ENCODE results near the gene TAS1R1. TPM values are rescaled to one million over a fixed set of nuclear protein-coding genes. Genes with fewer than 3 reads are reported as not detected.
A peak's percentile ranks its signal among the peaks of the same experiment; 100 is the strongest.

Gene TAS1R1
- total and polyA plus RNA-seq, 9 of the 15 experiments (the other 6 are each of a cell fraction or from before 2014, with no cell fraction given), result 0.06 TPM; not detected in 8

- Histone ChIP-seq H4K20me1 (replicated peaks; ENCODE audit: control insufficient read depth, insufficient read depth, low read length) (no peaks in the 10 kb centered on the region), H3K4me1 (replicated peaks in 1 of 2; ENCODE audit: control insufficient read depth in 2 of 2, insufficient read depth in 2 of 2, low read length in 2 of 2) (peaks cover 0 to 11% of the 10 kb centered on the region in 2 experiments; a peak in 3 of 5 replicates), H3K9me1 (ENCODE audit: control insufficient read depth, insufficient read depth, low read length) (no peaks in the 10 kb centered on the region), H3K79me2 (ENCODE audit: control insufficient read depth, insufficient read depth, low read length) (no peaks in the 10 kb centered on the region), H3K27me3 (ENCODE audit: control insufficient read depth in 2 of 2, insufficient read depth in 2 of 2, low read length in 2 of 2) (no peaks in the 10 kb centered on the region), H3K9me3 (replicated peaks; ENCODE audit: control insufficient read depth, insufficient read depth, low read depth, low read length) (no peaks in the 10 kb centered on the region), H3K4me2 (ENCODE audit: insufficient read depth, low read length) (no peak overlapping the region), H2AFZ (ENCODE audit: low read depth, low read length) (no peak overlapping the region; the same call in 1 of the 2 replicates), H3K27ac (ENCODE audit: extremely low read depth, low read depth, low read length) (no peak overlapping the region), H3K36me3 (ENCODE audit: control insufficient read depth, insufficient read depth, low read length) (no peaks in the 10 kb centered on the region), H3K9ac (ENCODE audit: insufficient read depth in 1 of 2, low read depth in 2 of 2, low read length in 2 of 2) (peak overlapping the region in 1 of 2 experiments; percentile 6; a peak in 1 of 4 replicates), H3K4me3 (no peak overlapping the region)
- 29% methylated on average over 12 of the region's 12 CpGs for WGBS (ENCODE audit: insufficient coverage, low coverage, missing lambda C conversion rate)
- POLR2A ChIA-PET, result interaction anchor here (0.6 to 1.5 kb wide), 4 partner anchors 8 to 61 kb away, joined by 3 to 5 read pairs (median 4); no protein-coding TSS in a partner anchor
- FAIRE-seq (no peak), ATAC-seq (0 out of 3 replicates have a peak, but pooled peaks have one; percentile 5), DNase-seq (ENCODE audit: extremely low read depth in 1 of 4, low spot score in 3 of 4) (no peak)
- in situ Hi-C loops (cut with MboI) (no loop called here), intact Hi-C loops (cut with micrococcal nuclease) (no loop called here)
- no peak for TF ChIP-seq SREBF1 (IDR thresholded peaks at IDR 0.05; ENCODE audit: borderline replicate concordance, low read depth, low read length)
- TF ChIP-seq RBM39 (optimal IDR thresholded peaks at IDR 0.05; ENCODE audit: low read depth, low read length), result no peak
- no peak for TF ChIP-seq RBM22 (IDR thresholded peaks at IDR 0.05; ENCODE audit: low read depth, low read length, poor library complexity, severe bottlenecking)
- no peak for TF ChIP-seq KAT8 (IDR thresholded peaks at IDR 0.05; ENCODE audit: low read depth)
- peak; percentile 16; the same call in 1 of the 2 replicates for TF ChIP-seq ZBTB7A (IDR thresholded peaks at IDR 0.05; ENCODE audit: borderline replicate concordance, control insufficient read depth, low read depth, low read length)
- no peak for TF ChIP-seq MTF1 (CRISPR knock-in tag; IDR thresholded peaks at IDR 0.05; ENCODE audit: borderline replicate concordance)
- TF ChIP-seq, protein P1, sequence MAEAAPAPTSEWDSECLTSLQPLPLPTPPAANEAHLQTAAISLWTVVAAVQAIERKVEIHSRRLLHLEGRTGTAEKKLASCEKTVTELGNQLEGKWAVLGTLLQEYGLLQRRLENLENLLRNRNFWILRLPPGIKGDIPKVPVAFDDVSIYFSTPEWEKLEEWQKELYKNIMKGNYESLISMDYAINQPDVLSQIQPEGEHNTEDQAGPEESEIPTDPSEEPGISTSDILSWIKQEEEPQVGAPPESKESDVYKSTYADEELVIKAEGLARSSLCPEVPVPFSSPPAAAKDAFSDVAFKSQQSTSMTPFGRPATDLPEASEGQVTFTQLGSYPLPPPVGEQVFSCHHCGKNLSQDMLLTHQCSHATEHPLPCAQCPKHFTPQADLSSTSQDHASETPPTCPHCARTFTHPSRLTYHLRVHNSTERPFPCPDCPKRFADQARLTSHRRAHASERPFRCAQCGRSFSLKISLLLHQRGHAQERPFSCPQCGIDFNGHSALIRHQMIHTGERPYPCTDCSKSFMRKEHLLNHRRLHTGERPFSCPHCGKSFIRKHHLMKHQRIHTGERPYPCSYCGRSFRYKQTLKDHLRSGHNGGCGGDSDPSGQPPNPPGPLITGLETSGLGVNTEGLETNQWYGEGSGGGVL (CRISPR knock-in tag; IDR thresholded peaks at IDR 0.05), result no peak
- no peak for TF ChIP-seq ELF2 (CRISPR knock-in tag; IDR thresholded peaks at IDR 0.05)
- TF ChIP-seq ZNF146 (CRISPR knock-in tag; IDR thresholded peaks at IDR 0.05; ENCODE audit: unreplicated experiment), result no peak
- CTCF ChIA-PET (ENCODE audit: low intra/inter-chr PET ratio), result no interaction called here
- no TSS peak for BruUV-seq (replicated peaks)
Measured at GRCh38 chr1:6572653-6573383, 17.7 kb downstream of the TAS1R1 start.
